GM06990 (cell line): ENCODE results near the gene UPF1.

Experiments
- DNase-seq: peaks from one replicate; pipeline ENCODE4 v3.0.0-alpha.2; 2011; ENCODE audit not compliant: insufficient read length; ENCODE audit errors: extremely low read depth
- H3K27me3 ChIP-seq: replicated peaks from 2 replicates; pipeline ENCODE4 v1.6.0; 2011; ENCODE audit warnings: low read length; ENCODE audit not compliant: control insufficient read depth, insufficient read depth
- H3K36me3 ChIP-seq: 2 replicates; pipeline ENCODE4 v1.5.1; 2011; ENCODE audit warnings: low read length; ENCODE audit not compliant: control insufficient read depth, insufficient read depth
- H3K4me3 ChIP-seq: replicated peaks from 2 replicates; pipeline ENCODE4 v1.5.1; 2011; ENCODE audit warnings: low read depth, mild to moderate bottlenecking, control low read depth, low read length
- TF ChIP-seq, protein P1 (sequence below): IDR thresholded peaks from 2 replicates; pipeline ENCODE4 v1.5.1; 2011; ENCODE audit warnings: low read length, control low read depth, mild to moderate bottlenecking, inconsistent platforms; ENCODE audit not compliant: insufficient read depth, poor library complexity, severe bottlenecking

Gene UPF1

GRCh38 chr19:18796239-18796638 lies 35.5 kb upstream of the UPF1 start:
- TF ChIP-seq, protein P1, sequence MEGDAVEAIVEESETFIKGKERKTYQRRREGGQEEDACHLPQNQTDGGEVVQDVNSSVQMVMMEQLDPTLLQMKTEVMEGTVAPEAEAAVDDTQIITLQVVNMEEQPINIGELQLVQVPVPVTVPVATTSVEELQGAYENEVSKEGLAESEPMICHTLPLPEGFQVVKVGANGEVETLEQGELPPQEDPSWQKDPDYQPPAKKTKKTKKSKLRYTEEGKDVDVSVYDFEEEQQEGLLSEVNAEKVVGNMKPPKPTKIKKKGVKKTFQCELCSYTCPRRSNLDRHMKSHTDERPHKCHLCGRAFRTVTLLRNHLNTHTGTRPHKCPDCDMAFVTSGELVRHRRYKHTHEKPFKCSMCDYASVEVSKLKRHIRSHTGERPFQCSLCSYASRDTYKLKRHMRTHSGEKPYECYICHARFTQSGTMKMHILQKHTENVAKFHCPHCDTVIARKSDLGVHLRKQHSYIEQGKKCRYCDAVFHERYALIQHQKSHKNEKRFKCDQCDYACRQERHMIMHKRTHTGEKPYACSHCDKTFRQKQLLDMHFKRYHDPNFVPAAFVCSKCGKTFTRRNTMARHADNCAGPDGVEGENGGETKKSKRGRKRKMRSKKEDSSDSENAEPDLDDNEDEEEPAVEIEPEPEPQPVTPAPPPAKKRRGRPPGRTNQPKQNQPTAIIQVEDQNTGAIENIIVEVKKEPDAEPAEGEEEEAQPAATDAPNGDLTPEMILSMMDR = no peak
- no peak overlapping the region for H3K4me3 ChIP-seq
- no peaks in the 10 kb centered on the region; the same call in none of the 2 replicates for H3K27me3 ChIP-seq
- no peak for DNase-seq
- no peaks in the 10 kb centered on the region for H3K36me3 ChIP-seq

DNA sequence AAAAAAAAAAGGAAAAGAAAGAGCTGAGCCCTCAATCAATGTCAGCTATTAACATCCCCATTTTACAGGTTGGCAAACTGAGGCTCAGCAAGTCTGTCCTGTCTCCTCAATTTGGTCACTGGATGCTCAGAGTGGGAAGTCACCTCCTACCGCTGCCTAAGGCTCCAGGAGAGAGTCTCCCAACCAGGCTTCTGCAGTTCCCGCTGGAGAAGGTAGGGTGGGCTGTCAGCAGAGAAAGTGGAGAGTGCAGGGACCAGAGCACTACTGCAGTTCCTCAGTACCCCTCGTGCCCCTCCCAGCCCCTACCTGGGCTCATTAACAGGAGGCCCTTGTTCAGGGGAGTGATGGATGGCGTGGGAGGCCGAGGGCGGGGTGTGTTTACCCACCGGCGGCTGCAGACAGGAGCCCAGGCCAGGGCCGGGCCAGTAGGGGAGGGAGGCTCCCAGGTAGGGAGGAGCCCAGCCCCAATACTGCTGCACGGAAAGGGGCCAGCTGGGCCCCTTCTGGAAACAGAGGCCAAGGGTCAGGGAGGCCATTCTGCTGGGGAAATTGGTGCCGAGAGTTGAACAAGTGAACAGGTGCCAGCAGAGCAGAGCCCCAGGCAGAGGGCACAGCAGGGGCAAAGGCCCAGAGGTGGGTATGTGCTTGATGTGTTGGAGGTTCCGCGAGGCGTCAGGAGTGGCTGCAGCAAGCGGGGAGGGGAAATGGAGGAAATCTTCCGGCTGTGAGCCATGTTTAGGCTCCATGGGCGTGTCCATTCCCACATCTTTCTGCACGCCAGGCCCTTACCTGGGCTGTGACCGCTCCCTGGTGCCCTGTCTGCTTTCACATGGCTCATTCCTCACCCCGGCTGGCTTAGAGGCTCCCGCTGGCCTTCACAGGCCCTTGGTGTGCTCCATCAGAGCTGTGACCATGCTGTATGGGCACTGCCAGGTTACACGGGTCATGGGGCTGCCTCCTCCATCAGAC lies 33.1 kb upstream of the UPF1 start:
- DNase-seq = no peak
- H3K27me3 ChIP-seq = no peaks in the 10 kb centered on the region; the same call in none of the 2 replicates
- no peaks in the 10 kb centered on the region for H3K36me3 ChIP-seq
- no peak overlapping the region for H3K4me3 ChIP-seq
- TF ChIP-seq, protein P1 = no peak

DNA sequence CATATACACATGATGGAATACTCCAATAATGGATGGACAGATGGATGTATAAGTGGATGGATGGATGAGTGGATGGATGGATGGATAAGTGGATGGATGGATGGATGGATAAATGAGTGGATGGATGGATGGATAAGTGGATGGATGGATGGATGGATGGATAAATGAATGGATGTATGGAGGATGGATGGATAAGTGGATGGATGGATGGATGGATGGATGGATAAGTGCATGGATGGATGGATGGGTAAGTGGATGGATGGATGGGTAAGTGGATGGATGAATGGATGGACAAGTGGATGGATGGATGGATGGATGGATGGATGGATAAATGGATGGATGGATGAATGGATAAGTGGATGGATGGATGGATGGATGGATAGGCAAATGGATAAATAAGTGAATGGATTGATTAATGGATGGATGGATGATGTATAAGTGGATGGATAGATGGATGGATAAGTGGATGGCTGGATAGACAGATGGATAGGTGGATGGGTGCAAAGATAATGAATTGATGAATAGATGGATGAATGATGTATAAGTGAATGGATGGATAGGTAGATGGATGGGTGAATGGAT lies 32.3 kb upstream of the UPF1 start:
- TF ChIP-seq, protein P1 = no peak
- Histone ChIP-seq H3K36me3 (no peaks in the 10 kb centered on the region), H3K4me3 (no peak overlapping the region), H3K27me3 (no peaks in the 10 kb centered on the region; the same call in none of the 2 replicates)
- no peak for DNase-seq

GRCh38 chr19:18800079-18800478 lies 31.7 kb upstream of the UPF1 start:
- DNase-seq = no peak
- TF ChIP-seq, protein P1 = no peak
- H3K4me3 ChIP-seq = no peak overlapping the region
- no peaks in the 10 kb centered on the region; the same call in none of the 2 replicates for H3K27me3 ChIP-seq
- H3K36me3 ChIP-seq = no peaks in the 10 kb centered on the region

DNA sequence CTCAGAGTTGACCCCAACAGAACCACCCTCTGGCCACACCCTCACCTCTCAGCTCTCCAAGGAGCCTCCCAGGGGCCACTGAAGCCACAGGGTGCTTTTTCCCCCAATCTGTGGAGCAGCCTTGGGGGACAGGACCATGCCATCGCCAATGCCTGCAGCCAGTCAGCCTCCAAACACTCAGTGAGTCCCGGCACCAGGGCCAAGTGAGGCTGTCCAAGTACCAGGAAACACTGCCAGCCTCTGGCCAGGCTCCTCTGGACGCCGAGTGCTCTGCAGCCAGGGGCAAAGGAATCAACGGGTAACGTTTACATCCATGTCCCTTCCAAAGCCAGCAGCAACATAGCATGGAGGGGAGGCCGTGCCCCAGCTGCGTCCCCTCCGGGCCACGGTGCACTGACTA lies 31.1 kb upstream of the UPF1 start:
- Histone ChIP-seq H3K4me3 (no peak overlapping the region), H3K36me3 (no peaks in the 10 kb centered on the region), H3K27me3 (no peaks in the 10 kb centered on the region; the same call in none of the 2 replicates)
- TF ChIP-seq, protein P1 = no peak
- DNase-seq = no peak
